GM12874 (cell line): ENCODE results near the gene FKBP10.

Experiments used
- TF ChIP-seq, protein P1 (sequence below): IDR thresholded peaks from 2 replicates; pipeline ENCODE4 v1.5.1; 2011; ENCODE audit warnings: low read depth, mild to moderate bottlenecking, control low read depth, low read length, moderate library complexity; ENCODE audit not compliant: insufficient read depth

FKBP10 gene

DNA sequence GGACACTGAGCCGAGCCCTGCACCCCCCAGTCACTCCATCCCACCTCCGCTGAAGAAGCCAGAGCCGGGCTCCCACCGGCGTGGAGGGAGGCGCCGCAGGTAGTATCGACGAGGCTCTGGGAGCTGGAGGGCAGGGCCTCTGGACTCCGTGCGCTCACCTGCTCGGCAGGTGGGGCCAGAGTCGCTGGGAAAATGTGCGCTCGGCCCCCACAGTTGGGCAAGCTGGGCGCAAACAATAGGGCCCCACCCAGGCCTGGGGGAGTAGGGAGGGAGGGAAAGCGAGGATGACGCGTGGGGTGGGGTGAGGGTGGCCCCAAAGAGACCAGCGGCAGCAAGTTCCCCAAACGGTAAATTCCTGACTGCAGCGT, 27.0 kb upstream of the FKBP10 start:
- TF ChIP-seq, protein P1, sequence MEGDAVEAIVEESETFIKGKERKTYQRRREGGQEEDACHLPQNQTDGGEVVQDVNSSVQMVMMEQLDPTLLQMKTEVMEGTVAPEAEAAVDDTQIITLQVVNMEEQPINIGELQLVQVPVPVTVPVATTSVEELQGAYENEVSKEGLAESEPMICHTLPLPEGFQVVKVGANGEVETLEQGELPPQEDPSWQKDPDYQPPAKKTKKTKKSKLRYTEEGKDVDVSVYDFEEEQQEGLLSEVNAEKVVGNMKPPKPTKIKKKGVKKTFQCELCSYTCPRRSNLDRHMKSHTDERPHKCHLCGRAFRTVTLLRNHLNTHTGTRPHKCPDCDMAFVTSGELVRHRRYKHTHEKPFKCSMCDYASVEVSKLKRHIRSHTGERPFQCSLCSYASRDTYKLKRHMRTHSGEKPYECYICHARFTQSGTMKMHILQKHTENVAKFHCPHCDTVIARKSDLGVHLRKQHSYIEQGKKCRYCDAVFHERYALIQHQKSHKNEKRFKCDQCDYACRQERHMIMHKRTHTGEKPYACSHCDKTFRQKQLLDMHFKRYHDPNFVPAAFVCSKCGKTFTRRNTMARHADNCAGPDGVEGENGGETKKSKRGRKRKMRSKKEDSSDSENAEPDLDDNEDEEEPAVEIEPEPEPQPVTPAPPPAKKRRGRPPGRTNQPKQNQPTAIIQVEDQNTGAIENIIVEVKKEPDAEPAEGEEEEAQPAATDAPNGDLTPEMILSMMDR = no peak

DNA sequence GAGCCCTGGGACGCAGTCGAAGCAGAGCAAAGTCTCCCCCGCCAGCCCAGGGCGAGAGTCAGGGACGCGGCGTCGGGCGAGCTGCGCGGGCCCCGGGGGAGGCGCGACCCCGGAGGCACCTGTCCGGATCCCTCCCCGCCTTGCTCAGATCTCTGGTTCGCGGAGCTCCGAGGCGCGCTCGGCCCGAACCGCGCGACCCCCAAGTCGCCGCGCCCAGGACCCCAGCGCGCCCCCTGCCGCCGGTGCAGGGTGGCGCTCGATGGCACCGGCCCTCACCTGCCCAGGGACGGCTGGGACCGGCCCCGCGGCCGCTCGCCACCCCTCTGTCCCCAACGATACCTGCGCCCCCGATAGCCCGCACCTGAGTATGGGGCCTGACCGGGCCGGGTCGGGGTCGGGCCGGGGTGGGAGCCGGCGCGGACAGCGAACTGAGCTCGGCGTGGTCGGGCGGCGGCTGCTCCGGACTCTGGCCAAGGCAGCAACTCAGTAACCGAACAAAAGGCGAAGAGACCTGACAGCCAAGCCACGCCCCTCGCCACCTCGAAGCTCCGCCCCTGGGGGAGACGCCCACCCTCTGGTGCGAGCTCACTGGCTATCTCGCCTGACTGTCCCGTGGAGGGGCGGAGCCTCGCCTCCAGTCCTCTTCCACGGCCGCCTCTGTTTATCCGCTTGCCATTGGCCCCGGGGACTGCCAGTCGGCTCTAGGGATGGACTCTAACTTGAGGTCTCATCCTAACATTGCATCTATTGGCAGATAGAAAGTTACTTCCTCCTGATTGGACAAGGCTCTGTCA, 26.4 kb upstream of the FKBP10 start, which contains the start of gene JUP:
Gene JUP, minus strand, starts transcription at position 485 of the 794 bp plus-strand sequence. CDS start 14,857 bp downstream, outside the sequence.
- TF ChIP-seq, protein P1 = peak; percentile 64

DNA sequence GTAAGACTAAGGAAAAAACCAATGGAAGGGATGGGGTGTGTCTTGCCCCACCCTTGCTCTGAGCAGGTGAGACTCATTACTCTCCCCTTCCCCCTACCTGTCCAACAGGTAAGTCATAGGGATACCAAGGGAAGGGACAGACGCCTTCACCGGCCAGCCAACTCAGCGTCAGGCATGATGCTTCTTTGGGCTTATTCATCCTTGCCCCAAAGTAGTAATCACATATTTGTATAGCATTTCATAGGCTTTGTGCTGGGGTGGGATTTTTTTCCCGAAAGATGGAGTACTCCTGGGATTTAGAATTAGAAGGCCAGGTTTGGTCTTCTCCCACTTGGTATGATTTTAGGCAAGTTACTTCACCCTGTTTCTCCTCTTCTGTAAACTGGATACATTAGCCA, 25.8 kb upstream of the FKBP10 start:
- TF ChIP-seq, protein P1 = no peak

DNA sequence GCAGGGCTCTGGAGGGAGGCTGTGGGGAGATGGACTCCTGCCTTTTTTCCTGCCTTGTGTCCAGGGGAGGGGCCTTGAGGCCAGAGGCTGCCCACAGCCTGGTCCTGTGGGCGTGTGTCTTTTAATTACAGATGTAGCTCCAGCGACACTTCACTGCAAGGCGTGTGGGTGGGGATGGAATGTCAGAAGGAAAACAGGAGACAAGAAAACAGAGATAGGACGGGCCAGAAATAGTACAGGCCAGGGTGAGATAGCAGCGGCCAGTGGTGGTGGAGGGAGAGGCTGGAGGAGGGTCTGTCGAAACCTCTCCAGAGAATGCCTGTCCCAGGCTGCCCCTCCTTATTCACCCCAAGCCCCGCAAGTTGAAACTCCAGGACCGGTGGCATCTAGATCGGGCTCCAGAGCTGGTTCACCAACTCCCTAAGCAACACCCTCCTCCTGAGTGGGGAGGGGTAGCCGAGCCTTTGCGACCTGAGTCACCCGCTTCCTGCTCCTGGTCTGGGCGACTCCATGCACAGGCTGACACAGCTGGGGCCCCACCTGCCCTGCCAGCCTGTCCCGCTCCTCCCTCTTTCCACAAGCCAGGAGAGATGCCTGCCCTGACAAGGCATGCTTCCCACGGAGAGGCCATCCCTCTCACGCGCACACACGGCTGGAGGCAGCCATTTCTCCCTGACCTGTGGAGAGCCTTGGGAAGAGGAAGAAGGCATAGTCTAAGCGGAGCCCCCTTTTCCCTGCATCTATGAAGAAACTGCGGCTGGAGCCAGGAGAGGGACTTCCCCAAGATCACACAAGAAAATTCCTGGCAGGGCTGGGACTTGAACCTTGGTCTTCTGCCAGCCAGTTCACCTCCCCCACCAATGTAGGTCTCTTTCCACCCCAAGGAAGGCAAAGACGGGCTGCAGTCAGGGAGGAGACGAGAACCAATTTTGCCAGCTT, 19.7 kb upstream of the FKBP10 start:
- TF ChIP-seq, protein P1 = no peak

DNA sequence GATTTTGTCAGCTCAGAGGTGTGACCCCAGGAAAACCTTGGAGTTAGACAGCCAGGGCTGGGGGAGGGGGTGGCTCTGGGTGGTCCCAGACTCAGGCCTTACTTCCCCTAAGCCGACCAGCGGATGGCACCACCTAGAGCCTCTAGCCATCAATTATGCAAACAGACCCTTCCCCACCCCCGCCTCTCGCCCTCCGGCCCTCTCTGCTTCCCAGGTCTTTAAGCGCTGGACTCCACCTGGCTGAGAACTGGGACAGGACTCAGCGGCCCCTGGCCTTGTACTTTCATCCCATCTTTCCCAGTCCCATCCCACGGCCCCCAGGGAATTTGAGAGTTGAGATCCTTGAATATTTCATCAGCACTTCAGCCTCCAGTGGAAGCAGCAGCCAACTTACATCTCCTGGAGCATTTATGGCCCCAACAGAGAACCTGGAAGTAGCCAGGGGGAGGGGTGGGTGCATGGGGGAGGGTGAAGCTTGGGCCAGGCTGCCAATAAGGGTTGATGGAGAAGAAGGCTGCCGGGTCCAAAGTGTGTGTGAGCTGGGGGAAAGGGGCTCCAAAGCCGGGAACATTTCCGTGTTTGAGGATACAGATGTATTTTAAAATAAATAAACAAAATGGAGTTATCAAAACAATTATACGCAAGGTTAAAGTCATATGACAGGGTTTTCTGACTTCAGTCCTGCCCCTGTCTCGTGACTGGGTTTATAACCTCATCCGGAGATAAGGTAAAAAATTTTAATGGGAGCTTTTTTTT, 18.8 kb upstream of the FKBP10 start:
- TF ChIP-seq, protein P1 = no peak

DNA sequence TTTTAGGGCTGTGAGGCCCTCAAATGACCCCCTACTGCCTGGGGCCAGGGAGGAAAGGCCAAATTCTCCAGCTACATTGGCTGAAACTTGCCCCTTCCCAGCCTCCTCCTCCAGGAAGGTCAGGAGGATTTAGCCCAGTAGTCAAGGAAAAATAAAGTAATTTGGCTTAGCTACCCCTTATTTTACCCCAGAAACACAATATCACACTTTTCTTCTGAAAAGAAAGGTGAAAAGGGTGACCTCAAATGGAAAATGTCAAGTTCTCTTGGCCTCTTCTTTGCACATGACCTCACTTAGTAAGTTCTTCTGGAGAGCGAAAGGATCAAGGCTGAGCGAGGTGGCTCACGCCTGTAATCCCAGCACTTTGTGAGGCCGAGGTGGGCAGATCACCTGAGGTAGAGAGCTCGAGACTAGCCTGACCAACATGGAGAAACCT, 18.2 kb upstream of the FKBP10 start:
- TF ChIP-seq, protein P1 = no peak
